Measurements from ENCODE around the gene ELP1. TPM values are rescaled to one million over a fixed set of nuclear protein-coding genes. Genes with fewer than 3 reads are reported as not detected.

The ELP1 gene
- total RNA-seq, 4 donors from 2014 or later = 12.3 to 22.2 (median 20.2) TPM

GRCh38 chr9:108913391-108913790 lies 20.5 kb downstream of the ELP1 start:
- Histone ChIP-seq H3K9me3 (no peaks in the 10 kb centered on the region), H3K27ac (no peak overlapping the region), H3K36me3 (peaks cover 15 to 100% (median 16%) of the 10 kb centered on the region in 3 donors), H3K27me3 (no peaks in the 10 kb centered on the region), H3K4me3 (no peak overlapping the region), H3K4me1 (no peaks in the 10 kb centered on the region)
- DNase-seq = no peak
- TF ChIP-seq CTCF (IDR thresholded peaks at IDR 0.05) = no peak
- no peak for TF ChIP-seq POLR2A (IDR thresholded peaks at IDR 0.05)
- 77 to 88% methylated on average over 5 of the region's 5 CpGs for WGBS, 2 donors
- intact Hi-C loops (cut with DNase I) = no loop called here

- H3K27me3 ChIP-seq = no peaks in the 10 kb centered on the region
These were observed 22.1 kb downstream of the ELP1 start for GRCh38 chr9:108911820-108912219.

GRCh38 chr9:108910914-108911313 lies 23.0 kb downstream of the ELP1 start:
- no peak for DNase-seq
- H3K4me1 ChIP-seq = no peaks in the 10 kb centered on the region
- H3K9me3 ChIP-seq = no peaks in the 10 kb centered on the region
- 91 to 94% methylated on average over 2 of the region's 2 CpGs for WGBS, 2 donors
- no peak overlapping the region for H3K27ac ChIP-seq
- TF ChIP-seq CTCF (IDR thresholded peaks at IDR 0.05) (no peak), POLR2A (IDR thresholded peaks at IDR 0.05) (no peak)
- H3K4me3 ChIP-seq = no peak overlapping the region
- intact Hi-C loops (cut with DNase I) = no loop called here
- H3K36me3 ChIP-seq = peaks cover 16 to 100% (median 19%) of the 10 kb centered on the region in 3 donors
- H3K27me3 ChIP-seq = no peaks in the 10 kb centered on the region

More at GRCh38 chr9:108911820-108912219, 22.1 kb downstream of the ELP1 start:
- H3K4me3 ChIP-seq = no peak overlapping the region
- intact Hi-C loops (cut with DNase I) = no loop called here
- no peak overlapping the region for H3K27ac ChIP-seq
- WGBS, 2 donors = 54 to 64% methylated on average over 1 of the region's 1 CpG
- DNase-seq = no peak
- H3K9me3 ChIP-seq = no peaks in the 10 kb centered on the region
- H3K36me3 ChIP-seq = peaks cover 16 to 100% (median 18%) of the 10 kb centered on the region in 3 donors
- no peaks in the 10 kb centered on the region for H3K4me1 ChIP-seq
- TF ChIP-seq CTCF (IDR thresholded peaks at IDR 0.05) = no peak
- TF ChIP-seq POLR2A (IDR thresholded peaks at IDR 0.05) = no peak

GRCh38 chr9:108910402-108910801 lies 23.5 kb downstream of the ELP1 start:
- H3K36me3 ChIP-seq = peaks cover 16 to 100% (median 16%) of the 10 kb centered on the region in 3 donors

GRCh38 chr9:108905494-108905893 lies 28.4 kb downstream of the ELP1 start:
- WGBS, 2 donors = 69 to 76% methylated on average over 2 of the region's 2 CpGs
- intact Hi-C loops (cut with DNase I) = no loop called here
- H3K36me3 ChIP-seq = peaks cover 4 to 100% (median 15%) of the 10 kb centered on the region in 3 donors

More at GRCh38 chr9:108910402-108910801, 23.5 kb downstream of the ELP1 start:
- H3K4me3 ChIP-seq = no peak overlapping the region
- no peaks in the 10 kb centered on the region for H3K4me1 ChIP-seq
- intact Hi-C loops (cut with DNase I) = no loop called here
- no peak for DNase-seq
- TF ChIP-seq CTCF (IDR thresholded peaks at IDR 0.05) (no peak), POLR2A (IDR thresholded peaks at IDR 0.05) (no peak)
- H3K9me3 ChIP-seq = no peaks in the 10 kb centered on the region
- H3K27me3 ChIP-seq = no peaks in the 10 kb centered on the region
- H3K27ac ChIP-seq = no peak overlapping the region

More at GRCh38 chr9:108905494-108905893, 28.4 kb downstream of the ELP1 start:
- no peaks in the 10 kb centered on the region for H3K27me3 ChIP-seq
- H3K27ac ChIP-seq = no peak overlapping the region
- no peaks in the 10 kb centered on the region for H3K4me1 ChIP-seq
- no peak for DNase-seq
- no peak for TF ChIP-seq CTCF (IDR thresholded peaks at IDR 0.05)
- TF ChIP-seq POLR2A (IDR thresholded peaks at IDR 0.05) = no peak
- H3K4me3 ChIP-seq = no peak overlapping the region
- no peaks in the 10 kb centered on the region for H3K9me3 ChIP-seq
